Astrocyte (in vitro differentiated cells and primary cell): ENCODE results near the gene MCM7. TPM values are rescaled to one million over a fixed set of nuclear protein-coding genes. Genes with fewer than 3 reads are reported as not detected.

Experiments used
- DNase-seq: peaks from one replicate; pipeline ENCODE4 v3.0.0-alpha.2; 2010; ENCODE audit warnings: low read depth
- FAIRE-seq: peaks from 2 replicates; lab custom pipeline; 2011; peaks lifted over from hg19 to GRCh38; lab: Jason Lieb, UNC
- H2AFZ ChIP-seq: 2 replicates; pipeline ENCODE4 v1.6.0; 2012; ENCODE audit warnings: low read depth, low read length, inconsistent platforms
- H3K27ac ChIP-seq: 2 replicates; pipeline ENCODE4 v1.5.1; 2011; ENCODE audit warnings: low read depth, low read length, inconsistent platforms
- H3K27me3 ChIP-seq: 2 replicates; pipeline ENCODE4 v1.6.0; 2011; ENCODE audit warnings: low read length, inconsistent platforms; ENCODE audit not compliant: insufficient read depth
- H3K36me3 ChIP-seq: 2 replicates; pipeline ENCODE4 v1.5.1; 2011; ENCODE audit warnings: low read length, inconsistent platforms; ENCODE audit not compliant: insufficient read depth
- H3K4me1 ChIP-seq: 2 replicates; pipeline ENCODE4 v1.5.1; 2011; ENCODE audit warnings: low read length, inconsistent platforms; ENCODE audit not compliant: insufficient read depth
- H3K4me2 ChIP-seq: 2 replicates; pipeline ENCODE4 v1.6.0; 2012; ENCODE audit warnings: low read length, inconsistent platforms
- H3K4me3 ChIP-seq: 2 replicates; pipeline ENCODE4 v1.5.1; 2011; ENCODE audit warnings: low read depth, mild to moderate bottlenecking, low read length, inconsistent platforms; ENCODE audit not compliant: insufficient read depth
- H3K79me2 ChIP-seq: 2 replicates; pipeline ENCODE4 v1.6.0; 2012; ENCODE audit warnings: mild to moderate bottlenecking, low read length, inconsistent platforms; ENCODE audit not compliant: insufficient read depth
- H3K9ac ChIP-seq: 2 replicates; pipeline ENCODE4 v1.6.0; 2012; ENCODE audit warnings: mild to moderate bottlenecking, low read length, inconsistent platforms
- H3K9me3 ChIP-seq: 2 replicates; pipeline ENCODE4 v1.5.1; 2012; ENCODE audit warnings: low read depth, mild to moderate bottlenecking, low read length, inconsistent platforms; ENCODE audit not compliant: insufficient read depth
- H4K20me1 ChIP-seq: 2 replicates; pipeline ENCODE4 v1.6.0; 2012; ENCODE audit warnings: low read length, inconsistent platforms; ENCODE audit not compliant: insufficient read depth
- H3K27ac Mint-ChIP-seq: one replicate; pipeline ENCODE4 v1.8.0; 2021; ENCODE audit warnings: mild to moderate bottlenecking, mixed read lengths; ENCODE audit not compliant: unreplicated experiment
- H3K27me3 Mint-ChIP-seq: one replicate; pipeline ENCODE4 v1.8.0; 2021; ENCODE audit warnings: low read depth, mixed read lengths; ENCODE audit not compliant: unreplicated experiment
- H3K36me3 Mint-ChIP-seq: one replicate; pipeline ENCODE4 v1.8.0; 2021; ENCODE audit warnings: low read depth, mixed read lengths; ENCODE audit not compliant: unreplicated experiment
- H3K4me1 Mint-ChIP-seq: one replicate; pipeline ENCODE4 v1.8.0; 2021; ENCODE audit warnings: low read depth, mixed read lengths; ENCODE audit not compliant: unreplicated experiment
- H3K4me3 Mint-ChIP-seq: one replicate; pipeline ENCODE4 v1.8.0; 2021; ENCODE audit warnings: mild to moderate bottlenecking, moderate library complexity, mixed read lengths; ENCODE audit not compliant: unreplicated experiment
- H3K9me3 Mint-ChIP-seq: one replicate; pipeline ENCODE4 v1.8.0; 2021; ENCODE audit warnings: mild to moderate bottlenecking, mixed read lengths; ENCODE audit not compliant: unreplicated experiment
- CTCF ChIP-seq: IDR thresholded peaks from 2 replicates; pipeline ENCODE4 v1.5.1; 2011; ENCODE audit warnings: low read depth, mild to moderate bottlenecking, inconsistent platforms, low read length, moderate library complexity; ENCODE audit not compliant: insufficient read depth
- EZH2 ChIP-seq: IDR thresholded peaks from 2 replicates; pipeline ENCODE4 v1.6.1; 2012; ENCODE audit warnings: mild to moderate bottlenecking, low read length, inconsistent platforms; ENCODE audit not compliant: insufficient read depth
- total RNA-seq: library from RNA; stranded (reverse); gene quantifications from 2 replicates; pipeline ENCODE4 v1.2.1, GENCODE V29; 2021

The MCM7 gene
- total RNA-seq, 1 donor from 2014 or later, result 55.2 TPM

GRCh38 chr7:100051611-100052010, 49.6 kb downstream of the MCM7 start:
- peak overlapping the region; percentile 41 for H3K27ac Mint-ChIP-seq
- Histone ChIP-seq H3K27ac (no peak overlapping the region), H3K9me3 (no peaks in the 10 kb centered on the region), H4K20me1 (peaks cover 4% of the 10 kb centered on the region), H3K79me2 (peaks cover 26% of the 10 kb centered on the region), H3K36me3 (no peaks in the 10 kb centered on the region), H3K4me2 (no peak overlapping the region), H3K4me1 (peaks cover 2% of the 10 kb centered on the region), H2AFZ (no peak overlapping the region), H3K27me3 (no peaks in the 10 kb centered on the region), H3K9ac (no peak overlapping the region), H3K4me3 (no peak overlapping the region)
- no peaks in the 10 kb centered on the region for H3K9me3 Mint-ChIP-seq
- FAIRE-seq, result no peak
- no peaks in the 10 kb centered on the region for H3K27me3 Mint-ChIP-seq
- DNase-seq, result no peak
- H3K36me3 Mint-ChIP-seq, result no peaks in the 10 kb centered on the region
- no peaks in the 10 kb centered on the region for H3K4me1 Mint-ChIP-seq
- H3K4me3 Mint-ChIP-seq, result no peak overlapping the region
- TF ChIP-seq CTCF (no peak), EZH2 (no peak)

GRCh38 chr7:100049441-100050291, 51.5 kb downstream of the MCM7 start, which contains the start of gene ZSCAN21:
Gene ZSCAN21 (plus strand): TSS chr7:100049774. CDS start chr7:100057007, 7,233 bp downstream.
- H3K4me3 ChIP-seq, result peak within 1 kb of the TSS; percentile 76
- peaks cover 26% of the 10 kb centered on the region for H3K79me2 ChIP-seq
- peak within 1 kb of the TSS; percentile 88 for H3K9ac ChIP-seq
- H2AFZ ChIP-seq, result peak within 1 kb of the TSS; percentile 93
- H3K27ac ChIP-seq, result peak within 1 kb of the TSS; percentile 94
- TF ChIP-seq EZH2 (no peak), CTCF (no peak)
- Mint-ChIP-seq H3K27me3 (no peaks in the 10 kb centered on the region), H3K36me3 (no peaks in the 10 kb centered on the region), H3K9me3 (no peaks in the 10 kb centered on the region), H3K4me1 (no peaks in the 10 kb centered on the region), H3K27ac (peak within 1 kb of the TSS; percentile 96), H3K4me3 (peak within 1 kb of the TSS; percentile 93)
- H3K4me2 ChIP-seq, result peak within 1 kb of the TSS; percentile 88
- peaks cover 4% of the 10 kb centered on the region for H4K20me1 ChIP-seq
- DNase-seq (peak; percentile 77), FAIRE-seq (no peak)
- no peaks in the 10 kb centered on the region for H3K9me3 ChIP-seq
- H3K4me1 ChIP-seq, result peaks cover 2% of the 10 kb centered on the region
- no peaks in the 10 kb centered on the region for H3K36me3 ChIP-seq
- no peaks in the 10 kb centered on the region for H3K27me3 ChIP-seq

- Histone ChIP-seq H3K27ac (no peak overlapping the region), H3K4me2 (no peak overlapping the region), H3K36me3 (no peaks in the 10 kb centered on the region), H3K4me3 (no peak overlapping the region), H4K20me1 (peaks cover 4% of the 10 kb centered on the region), H3K27me3 (no peaks in the 10 kb centered on the region), H3K9ac (no peak overlapping the region), H2AFZ (no peak overlapping the region), H3K79me2 (peaks cover 19% of the 10 kb centered on the region), H3K9me3 (no peaks in the 10 kb centered on the region), H3K4me1 (peaks cover 2% of the 10 kb centered on the region)
- TF ChIP-seq CTCF (no peak), EZH2 (no peak)
- Mint-ChIP-seq H3K4me3 (peak overlapping the region; percentile 69), H3K27me3 (no peaks in the 10 kb centered on the region), H3K9me3 (no peaks in the 10 kb centered on the region), H3K27ac (peak overlapping the region; percentile 69), H3K36me3 (no peaks in the 10 kb centered on the region), H3K4me1 (no peaks in the 10 kb centered on the region)
- no peak for DNase-seq
- no peak for FAIRE-seq
These were observed 52.5 kb downstream of the MCM7 start for GRCh38 chr7:100048680-100049079.
